Activated B cell treated with CpG ODN at 0.5 μM for 24 hours (primary cell): ENCODE results near the gene ATP9A. TPM values are rescaled to one million over a fixed set of nuclear protein-coding genes. Genes with fewer than 3 reads are reported as not detected.

Source experiments
- ATAC-seq: fragments of 200-7000 bp; cut with Tn5 transposase; one replicate; pipeline ENCODE4 v1.10.0; 2021; ENCODE audit warnings: low read depth, mild to moderate bottlenecking, moderate library complexity
- CTCF ChIA-PET: fragments of 350-600 bp; sonication (Branson Sonifier 250); formaldehyde crosslinking; loops from one replicate; lab custom pipeline; 2021; ENCODE audit warnings: antibody characterized with exemption; lab: Charles Lee
- POLR2A ChIA-PET: fragments of 350-600 bp; sonication (Branson Sonifier 250); formaldehyde crosslinking; loops from one replicate; lab custom pipeline; 2021; ENCODE audit warnings: antibody characterized with exemption; lab: Charles Lee
- DNase-seq: peaks from one replicate; pipeline ENCODE4 v3.0.0; 2022
- H3K27ac Mint-ChIP-seq: one replicate; pipeline ENCODE4 v1.8.0; 2020; ENCODE audit warnings: mixed read lengths
- H3K27me3 Mint-ChIP-seq: one replicate; pipeline ENCODE4 v1.8.0; 2021; ENCODE audit warnings: mixed read lengths
- H3K36me3 Mint-ChIP-seq: one replicate; pipeline ENCODE4 v1.8.0; 2021; ENCODE audit warnings: low read depth, mixed read lengths
- H3K4me1 Mint-ChIP-seq: one replicate; pipeline ENCODE4 v1.8.0; 2021; ENCODE audit warnings: mixed read lengths
- H3K4me3 Mint-ChIP-seq: one replicate; pipeline ENCODE4 v1.8.0; 2020; ENCODE audit warnings: mild to moderate bottlenecking, mixed read lengths
- H3K9me3 Mint-ChIP-seq: one replicate; pipeline ENCODE4 v1.8.0; 2020; ENCODE audit warnings: mixed read lengths
- CTCF ChIP-seq: fragments of 200-600 bp; IDR thresholded peaks from one replicate; pipeline ENCODE4 v1.8.0; 2022; ENCODE audit warnings: antibody characterized with exemption, mild to moderate bottlenecking
- intact Hi-C: fragments of 100-400 bp; cut with micrococcal nuclease; formaldehyde crosslinking; loops from one replicate; pipeline ENCODE4 v1.15.1; 2024
- total RNA-seq: library from RNA; stranded (reverse); gene quantifications from 2 replicates; pipeline ENCODE4 v1.2.3, GENCODE V29; 2022

Gene ATP9A
- total RNA-seq, 1 donor from 2014 or later, result 0.07 TPM

DNA sequence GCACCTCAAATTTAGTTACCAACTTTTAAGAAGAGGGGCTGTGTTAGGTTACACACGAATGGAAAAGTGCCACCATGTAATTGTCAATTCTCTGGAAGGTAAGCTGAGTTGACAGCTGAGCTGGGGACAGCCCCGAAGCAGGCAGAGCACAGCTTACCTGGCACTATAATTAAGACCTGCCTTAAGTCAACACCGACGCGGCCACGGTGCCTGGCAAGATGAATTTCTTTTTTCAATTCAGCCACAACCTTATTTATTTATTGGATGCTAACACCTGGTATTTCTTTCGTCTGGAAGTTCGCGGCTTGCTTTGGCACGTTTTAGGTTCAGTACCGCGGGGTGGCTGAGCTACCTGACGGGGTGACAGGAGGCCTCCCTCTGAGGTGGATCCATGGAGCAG lies 185.1 kb downstream of the ATP9A start:
- TF ChIP-seq CTCF, result no peak
- CTCF ChIA-PET, result no interaction called here

DNA sequence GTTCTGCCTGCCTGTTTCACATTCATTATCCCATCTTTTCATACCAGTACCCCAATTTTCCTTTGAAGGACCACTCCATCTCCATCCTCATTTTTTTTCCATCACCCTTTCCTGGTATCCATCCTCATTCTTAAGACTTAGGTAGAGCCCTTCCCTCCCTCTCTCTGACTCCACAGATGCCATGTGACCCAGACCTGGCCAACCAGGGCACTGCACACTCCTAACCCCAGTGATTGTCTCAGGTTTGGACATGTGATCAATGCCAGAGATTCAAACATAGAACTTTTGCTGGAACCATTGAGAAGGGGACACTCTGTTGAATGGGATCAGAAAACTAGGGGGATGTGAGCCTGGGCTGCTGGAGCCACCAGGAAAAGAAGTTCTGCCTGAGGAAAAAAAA lies 186.6 kb downstream of the ATP9A start:
- POLR2A ChIA-PET, result interaction anchor here (0.6 kb wide), 1 partner anchor 13 kb away, joined by 9 read pairs; no protein-coding TSS in a partner anchor
- intact Hi-C loops, result no loop called here
- Mint-ChIP-seq H3K27ac (no peak overlapping the region), H3K4me3 (no peak overlapping the region), H3K27me3 (peaks cover 27% of the 10 kb centered on the region), H3K9me3 (no peaks in the 10 kb centered on the region), H3K4me1 (peaks cover 1% of the 10 kb centered on the region), H3K36me3 (no peaks in the 10 kb centered on the region)
- CTCF ChIA-PET, result interaction anchor here (3.0 kb wide), 1 partner anchor 14 kb away, joined by 11 read pairs; no protein-coding TSS in a partner anchor
- no peak for TF ChIP-seq CTCF
- no peak for DNase-seq
- no peak for ATAC-seq

More for the DNA sequence above, 185.1 kb downstream of the ATP9A start:
- POLR2A ChIA-PET, result no interaction called here
- Mint-ChIP-seq H3K36me3 (no peaks in the 10 kb centered on the region), H3K4me3 (no peak overlapping the region), H3K4me1 (peaks cover 5% of the 10 kb centered on the region), H3K9me3 (no peaks in the 10 kb centered on the region), H3K27ac (no peak overlapping the region), H3K27me3 (peaks cover 22% of the 10 kb centered on the region)
- intact Hi-C loops, result no loop called here
- ATAC-seq (no peak), DNase-seq (no peak)

- ATAC-seq (no peak), DNase-seq (no peak)
- TF ChIP-seq CTCF, result no peak
- Mint-ChIP-seq H3K4me3 (no peak overlapping the region), H3K27ac (no peak overlapping the region), H3K9me3 (peaks cover 2% of the 10 kb centered on the region), H3K27me3 (peaks cover 24% of the 10 kb centered on the region), H3K36me3 (no peaks in the 10 kb centered on the region), H3K4me1 (no peaks in the 10 kb centered on the region)
- POLR2A ChIA-PET, result no interaction called here
- CTCF ChIA-PET, result interaction anchor here (3.0 kb wide), 1 partner anchor 16 kb away, joined by 11 read pairs; no protein-coding TSS in a partner anchor
- intact Hi-C loops, result no loop called here
Observed at GRCh38 chr20:51579137-51579536, 189.1 kb downstream of the ATP9A start.

GRCh38 chr20:51578145-51578459 lies 190.1 kb downstream of the ATP9A start:
- Mint-ChIP-seq H3K4me3 (no peak overlapping the region), H3K36me3 (no peaks in the 10 kb centered on the region), H3K27me3 (peaks cover 17% of the 10 kb centered on the region), H3K27ac (no peak overlapping the region), H3K4me1 (no peaks in the 10 kb centered on the region), H3K9me3 (peaks cover 2% of the 10 kb centered on the region)
- ChIA-PET POLR2A (no interaction called here), CTCF (no interaction called here)
- no peak for DNase-seq
- intact Hi-C loops, result no loop called here
- no peak for TF ChIP-seq CTCF
- ATAC-seq, result no peak

- POLR2A ChIA-PET, result no interaction called here
Observed at GRCh38 chr20:51577432-51578144, 190.6 kb downstream of the ATP9A start.

More at GRCh38 chr20:51577432-51578144, 190.6 kb downstream of the ATP9A start:
- H3K4me3 Mint-ChIP-seq, result no peak overlapping the region
- ATAC-seq (no peak), DNase-seq (no peak)
- CTCF ChIA-PET, result no interaction called here
- intact Hi-C loops, result no loop called here
- H3K9me3 Mint-ChIP-seq, result peaks cover 2% of the 10 kb centered on the region
- H3K27ac Mint-ChIP-seq, result no peak overlapping the region
- TF ChIP-seq CTCF, result no peak
- H3K27me3 Mint-ChIP-seq, result peaks cover 17% of the 10 kb centered on the region
- no peaks in the 10 kb centered on the region for H3K4me1 Mint-ChIP-seq
- H3K36me3 Mint-ChIP-seq, result no peaks in the 10 kb centered on the region
